AG08396 (cell line): Measurements from ENCODE around the gene DEPDC1B.
"Not testable (repeated sequence)": the region's sequence is repeated elsewhere in the genome, so short reads cannot be mapped to it uniquely, and the experiment has no call there.

Experiments used
- DNase-seq: peaks from one replicate; pipeline ENCODE4 v3.0.0; 2012; ENCODE audit warnings: low spot score, mixed read lengths

Gene DEPDC1B

GRCh38 chr5:60584304-60584703 is 115.7 kb downstream of the DEPDC1B start:
- DNase-seq = no peak

DNA sequence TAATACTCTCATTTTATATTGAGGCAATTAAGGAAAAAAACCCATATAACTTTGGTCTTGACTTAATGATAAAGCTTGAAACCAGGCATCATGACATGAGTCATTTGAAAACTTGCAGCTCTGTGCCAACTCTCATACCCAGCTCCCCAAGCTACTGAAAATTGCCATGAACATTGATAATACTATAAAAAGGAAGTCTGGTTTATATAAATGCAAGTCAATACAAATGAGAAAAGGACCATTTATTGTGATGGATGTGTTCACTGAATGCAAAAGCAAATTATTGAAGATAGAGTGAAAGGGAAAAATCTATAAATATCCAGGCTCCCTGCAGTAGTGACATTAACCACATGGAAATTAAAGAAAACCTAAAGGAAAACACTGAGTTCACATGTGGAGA is 116.3 kb downstream of the DEPDC1B start:
- no peak for DNase-seq

DNA sequence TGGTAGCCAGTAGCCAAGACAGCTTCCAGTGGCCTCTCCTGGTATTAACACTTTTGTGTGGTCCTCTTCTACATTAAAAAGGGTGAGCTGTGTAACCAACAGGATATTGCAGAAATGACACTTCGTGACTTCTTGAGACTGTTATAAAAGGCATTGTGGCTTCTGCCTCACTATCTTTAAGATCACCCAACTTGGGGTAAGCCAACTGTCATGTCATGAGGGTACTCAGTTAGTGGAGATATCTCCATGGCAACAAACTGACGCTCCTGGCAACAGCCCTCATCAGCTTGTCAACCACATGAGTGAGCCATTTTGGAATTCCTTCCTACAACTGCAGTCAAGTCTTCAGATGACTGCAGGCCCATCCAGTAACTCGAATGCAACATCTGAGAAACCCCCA is 121.7 kb downstream of the DEPDC1B start:
- DNase-seq = no peak

DNA sequence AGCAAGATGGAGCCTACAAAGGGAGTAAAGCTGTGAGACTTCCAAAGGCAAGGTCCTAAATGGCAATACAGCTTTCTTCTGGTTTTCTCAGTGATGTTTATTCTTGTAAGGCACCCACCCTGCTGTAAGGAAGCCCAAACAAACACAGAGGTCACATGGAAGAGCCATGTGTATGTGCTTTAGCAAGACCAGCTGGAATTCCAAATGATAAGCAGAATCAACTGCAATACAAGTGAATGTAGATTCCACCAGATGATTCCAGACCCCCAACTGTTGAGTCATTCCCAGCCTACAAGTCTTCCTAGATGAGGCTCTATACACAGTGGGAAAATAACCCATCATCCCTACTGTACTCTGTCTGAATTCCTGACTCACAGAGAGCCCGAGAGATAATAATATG is 122.8 kb downstream of the DEPDC1B start:
- DNase-seq = no peak

- no peak for DNase-seq
These were observed 123.5 kb downstream of the DEPDC1B start for GRCh38 chr5:60576425-60576824.

GRCh38 chr5:60568646-60569045 is 131.3 kb downstream of the DEPDC1B start:
- no peak for DNase-seq

DNA sequence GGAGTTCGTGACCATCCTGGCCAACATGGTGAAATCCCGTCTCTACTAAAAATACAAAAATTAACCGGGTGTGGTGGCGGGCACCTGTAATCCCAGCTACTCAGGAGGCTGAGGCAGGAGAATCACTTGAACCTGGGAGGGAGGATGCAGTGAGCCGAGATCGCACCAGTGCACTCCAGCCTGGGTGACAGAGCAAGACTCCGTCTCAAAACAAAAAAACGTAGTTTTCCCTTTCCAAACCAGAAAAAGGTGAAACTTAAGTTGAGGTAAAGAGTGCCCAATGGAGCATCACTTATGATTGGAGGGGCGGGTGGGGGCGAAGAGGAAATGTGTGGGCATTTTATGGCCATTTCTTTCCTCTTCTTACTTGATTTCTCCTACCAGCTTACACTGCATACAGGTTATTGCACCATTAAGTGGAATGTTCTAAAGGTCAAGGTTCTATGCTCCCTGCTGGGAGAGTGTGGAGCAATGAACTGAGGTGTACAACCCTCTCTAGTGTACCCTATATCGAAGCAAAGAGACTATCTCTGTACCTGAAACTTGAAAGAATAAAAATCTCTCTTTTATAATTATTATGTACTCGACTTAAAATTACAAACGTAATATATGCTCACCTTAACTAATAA is 136.2 kb downstream of the DEPDC1B start:
- DNase-seq = no peak

GRCh38 chr5:60553291-60553690 is 146.7 kb downstream of the DEPDC1B start:
- DNase-seq = not testable (repeated sequence)

DNA sequence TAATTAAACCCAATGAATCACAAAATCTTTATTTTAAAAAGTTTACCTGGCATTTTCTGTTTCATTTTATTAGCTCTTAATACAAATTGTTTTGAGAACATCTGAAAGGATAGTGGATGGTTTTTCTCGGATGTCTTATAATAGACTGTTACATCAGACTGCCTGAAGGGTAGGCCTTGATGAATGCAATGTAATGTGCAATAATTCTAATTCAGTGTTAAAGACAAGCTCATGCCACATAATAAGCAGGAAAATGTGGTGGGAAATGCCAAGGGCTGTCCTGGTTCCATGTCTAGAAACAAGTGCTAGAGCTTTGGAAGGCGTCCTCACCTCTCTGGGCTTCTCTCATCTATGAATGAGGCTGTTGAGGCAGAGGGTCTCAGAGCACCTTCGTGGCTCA is 148.1 kb downstream of the DEPDC1B start:
- DNase-seq = no peak

- DNase-seq = no peak
These were observed 148.7 kb downstream of the DEPDC1B start for GRCh38 chr5:60551250-60551649.

DNA sequence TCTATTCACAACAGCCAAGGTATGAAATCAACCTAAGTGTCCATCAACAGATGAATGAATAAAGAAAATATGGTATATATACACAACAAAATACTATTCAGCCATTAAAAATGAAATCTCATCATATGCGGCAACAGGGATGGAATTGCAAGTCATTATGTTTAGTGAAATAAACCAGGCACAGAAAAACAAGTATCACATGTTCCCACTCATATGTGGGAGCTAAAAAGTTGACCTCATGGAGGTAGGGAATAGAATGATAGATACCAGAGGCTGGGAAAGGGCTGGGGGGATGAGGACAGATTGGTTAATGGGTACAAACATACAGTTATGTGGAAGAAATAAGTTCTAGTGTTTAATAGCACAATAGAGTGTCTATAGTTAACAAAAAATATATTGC is 149.7 kb downstream of the DEPDC1B start:
- DNase-seq = no peak

- no peak for DNase-seq
These were observed 150.1 kb downstream of the DEPDC1B start for GRCh38 chr5:60549841-60550240.
